WERI-Rb-1 (cell line): Measurements from ENCODE around the gene PAH.

Experiments used
- DNase-seq: peaks from one replicate; pipeline ENCODE4 v3.0.0-alpha.2; 2020
- H3K27ac ChIP-seq: fragments of 250-450 bp; sonication (Bioruptor Pico); 2 replicates; pipeline ENCODE4 v1.5.1; 2020; ENCODE audit warnings: mild to moderate bottlenecking, moderate library complexity
- H3K27me3 ChIP-seq: fragments of 250-450 bp; sonication (Bioruptor Pico); 2 replicates; pipeline ENCODE4 v1.5.1; 2021; ENCODE audit warnings: mild to moderate bottlenecking, low read depth, moderate library complexity; ENCODE audit not compliant: insufficient read depth, severe bottlenecking
- H3K36me3 ChIP-seq: fragments of 250-450 bp; sonication (Bioruptor Pico); 2 replicates; pipeline ENCODE4 v1.5.1; 2020; ENCODE audit warnings: mild to moderate bottlenecking, moderate library complexity
- H3K4me3 ChIP-seq: 2 replicates; pipeline ENCODE4 v1.5.1; 2011; ENCODE audit warnings: low read depth, mild to moderate bottlenecking, control low read depth, low read length
- H3K9me3 ChIP-seq: fragments of 250-450 bp; sonication (Bioruptor Pico); 2 replicates; pipeline ENCODE4 v1.5.1; 2021; ENCODE audit warnings: mild to moderate bottlenecking, moderate library complexity; ENCODE audit not compliant: severe bottlenecking
- CTCF ChIP-seq: IDR thresholded peaks from 2 replicates; pipeline ENCODE4 v1.5.1; 2011; ENCODE audit warnings: low read depth, mild to moderate bottlenecking, control low read depth, inconsistent platforms, low read length

PAH gene

GRCh38 chr12:102797528-102797927, 119.5 kb downstream of the PAH start:
- TF ChIP-seq CTCF: no peak
- Histone ChIP-seq H3K9me3 (no peaks in the 10 kb centered on the region), H3K27ac (no peak overlapping the region), H3K4me3 (no peak overlapping the region), H3K27me3 (no peaks in the 10 kb centered on the region), H3K36me3 (no peaks in the 10 kb centered on the region)
- no peak for DNase-seq

GRCh38 chr12:102793921-102794320, 123.1 kb downstream of the PAH start:
- no peak overlapping the region for H3K27ac ChIP-seq
- no peaks in the 10 kb centered on the region for H3K9me3 ChIP-seq
- no peaks in the 10 kb centered on the region for H3K27me3 ChIP-seq
- TF ChIP-seq CTCF: no peak
- H3K4me3 ChIP-seq: no peak overlapping the region
- H3K36me3 ChIP-seq: no peaks in the 10 kb centered on the region
- no peak for DNase-seq
